Endothelial cell of umbilical vein (primary cell): Measurements from ENCODE around the gene ALKBH5. TPM values are rescaled to one million over a fixed set of nuclear protein-coding genes. Genes with fewer than 3 reads are reported as not detected.
"Not testable (repeated sequence)": the region's sequence is repeated elsewhere in the genome, so short reads cannot be mapped to it uniquely, and the experiment has no call there.

Experiments
- BruUV-seq: library from RNA; stranded (reverse); fragments of 400-500 nt; replicated peaks from 2 replicates; lab custom pipeline; 2021; lab: Mats Ljungman, UMichigan
- CTCF ChIA-PET: fragments of 300-600, 350-600 bp; sonication (Branson Sonifier 250); formaldehyde crosslinking; loops from one replicate; lab custom pipeline; 2021; ENCODE audit warnings: antibody characterized with exemption, inconsistent platforms; lab: Charles Lee
- POLR2A ChIA-PET: fragments of 300-600, 350-600 bp; sonication (Branson Sonifier 250); formaldehyde crosslinking; loops from one replicate; lab custom pipeline; 2021; ENCODE audit warnings: antibody characterized with exemption, inconsistent platforms; lab: Charles Lee
- DNase-seq: peaks from one replicate; pipeline ENCODE4 v3.0.0-alpha.2; 2011; ENCODE audit warnings: low read depth, low spot score
- FAIRE-seq: peaks from 2 replicates; lab custom pipeline; 2011; peaks lifted over from hg19 to GRCh38; lab: Jason Lieb, UNC
- H2AFZ ChIP-seq: 2 replicates; pipeline ENCODE4 v1.6.0; 2012; ENCODE audit warnings: low read depth, low read length, control low read depth, inconsistent platforms
- H3K27ac ChIP-seq: 2 replicates; pipeline ENCODE4 v1.5.1; 2011; ENCODE audit warnings: low read depth, mild to moderate bottlenecking, control low read depth, low read length, moderate library complexity; ENCODE audit not compliant: insufficient read depth
- H3K27me3 ChIP-seq, 2 experiments: 2 replicates each; pipeline versions ENCODE4 v1.6.0 to v1.6.1; 2011; ENCODE audit warnings: low read length in 2 of 2, mixed read lengths in 1 of 2; ENCODE audit not compliant: control insufficient read depth in 2 of 2, insufficient read depth in 2 of 2
- H3K36me3 ChIP-seq, 2 experiments: 2 replicates in 1 of 2; 3 replicates in 1 of 2; pipeline ENCODE4 v1.5.1; 2011; ENCODE audit warnings: low read length in 2 of 2, mild to moderate bottlenecking in 1 of 2, moderate library complexity in 1 of 2; ENCODE audit not compliant: control insufficient read depth in 2 of 2, insufficient read depth in 2 of 2; ENCODE audit errors: extremely low read depth in 1 of 2
- H3K4me1 ChIP-seq: 3 replicates; pipeline ENCODE4 v1.5.1; 2011; ENCODE audit warnings: mild to moderate bottlenecking, low read length; ENCODE audit not compliant: control insufficient read depth, insufficient read depth; ENCODE audit errors: extremely low read depth
- H3K4me2 ChIP-seq: 2 replicates; pipeline ENCODE4 v1.6.1; 2011; ENCODE audit warnings: low read length, control low read depth, mixed read lengths; ENCODE audit not compliant: insufficient read depth
- H3K4me3 ChIP-seq, 3 experiments: fragments of 200-600 bp in 1 of 3; sonication (generic), shearing (Covaris generic) in 1 of 3; replicated peaks in 1 of 3; 2 replicates each; pipeline ENCODE4 v1.5.1; 2011 to 2016; ENCODE audit warnings: control low read depth in 3 of 3, low read length in 3 of 3, mild to moderate bottlenecking in 2 of 3, inconsistent platforms in 1 of 3, low read depth in 1 of 3, moderate library complexity in 1 of 3; ENCODE audit not compliant: insufficient read depth in 1 of 3
- H3K79me2 ChIP-seq: 2 replicates; pipeline ENCODE4 v1.6.0; 2012; ENCODE audit warnings: low read length, inconsistent platforms; ENCODE audit not compliant: control insufficient read depth, insufficient read depth
- H3K9ac ChIP-seq: replicated peaks from 2 replicates; pipeline ENCODE3; 2011; ENCODE audit warnings: low read length, control low read depth; ENCODE audit not compliant: insufficient read depth; ENCODE audit errors: extremely low read depth
- H3K9me1 ChIP-seq: replicated peaks from 3 replicates; pipeline ENCODE4 v1.6.0; 2011; ENCODE audit warnings: mild to moderate bottlenecking, low read length; ENCODE audit not compliant: control insufficient read depth, insufficient read depth; ENCODE audit errors: extremely low read depth
- H3K9me3 ChIP-seq: replicated peaks from 2 replicates; pipeline ENCODE4 v1.5.1; 2012; ENCODE audit warnings: low read length, inconsistent platforms; ENCODE audit not compliant: control insufficient read depth, insufficient read depth
- H4K20me1 ChIP-seq: replicated peaks from 2 replicates; pipeline ENCODE3; 2011; ENCODE audit warnings: mild to moderate bottlenecking, low read length; ENCODE audit not compliant: control insufficient read depth, insufficient read depth; ENCODE audit errors: extremely low read depth
- CTCF ChIP-seq, 2 donors: IDR thresholded peaks; 1 replicate in 1 of 2; 2 replicates in 1 of 2; pipeline ENCODE4 v1.5.1; 2011; ENCODE audit warnings: low read length in 2 of 2, mild to moderate bottlenecking in 2 of 2, moderate library complexity in 2 of 2, control low read depth in 1 of 2, inconsistent platforms in 1 of 2, low read depth in 1 of 2; ENCODE audit not compliant: insufficient read depth in 1 of 2; ENCODE audit errors: extremely low read depth in 1 of 2
- EZH2 ChIP-seq: IDR thresholded peaks from 2 replicates; pipeline ENCODE4 v1.6.1; 2012; ENCODE audit warnings: borderline replicate concordance, low read depth, mild to moderate bottlenecking, moderate library complexity, low read length, inconsistent platforms; ENCODE audit not compliant: severe bottlenecking
- FOS ChIP-seq: IDR thresholded peaks from 2 replicates; pipeline ENCODE4 v1.6.1; 2011; ENCODE audit warnings: mild to moderate bottlenecking, low read length, moderate library complexity, borderline replicate concordance; ENCODE audit not compliant: insufficient read depth
- GATA2 ChIP-seq: IDR thresholded peaks from 2 replicates; pipeline ENCODE4 v1.7.0; 2011; ENCODE audit warnings: low read depth, mild to moderate bottlenecking, moderate library complexity, mixed read lengths, low read length; ENCODE audit not compliant: insufficient read length, insufficient read depth
- JUN ChIP-seq: IDR thresholded peaks from 2 replicates; pipeline ENCODE4 v1.6.1; 2011; ENCODE audit warnings: borderline replicate concordance, low read depth; ENCODE audit not compliant: insufficient read length, insufficient read depth
- MAX ChIP-seq: IDR thresholded peaks from 2 replicates; pipeline ENCODE4 v1.6.1; 2011; ENCODE audit not compliant: insufficient read depth, insufficient read length
- MYC ChIP-seq: IDR thresholded peaks from one replicate; pipeline ENCODE4 v1.6.1; 2011; ENCODE audit warnings: mild to moderate bottlenecking, low read depth, low read length
- POLR2A ChIP-seq: IDR thresholded peaks from 2 replicates; pipeline ENCODE4 v1.6.1; 2012; ENCODE audit warnings: low read depth, mild to moderate bottlenecking, control low read depth, low read length
- POLR2AphosphoS5 ChIP-seq: IDR thresholded peaks from 2 replicates; pipeline ENCODE4 v1.6.1; 2012; ENCODE audit warnings: low read depth, mild to moderate bottlenecking, control low read depth, low read length, moderate library complexity; ENCODE audit not compliant: insufficient read depth
- dilution Hi-C: fragments of 300-500 bp; cut with MboI; formaldehyde crosslinking; loops from one replicate; pipeline ENCODE4 v1.15.0; 2019; ENCODE audit warnings: low sequenced_read_pairs; ENCODE audit not compliant: extremely low pct_ligation_motif_present
- intact Hi-C: fragments of 100-400 bp; cut with micrococcal nuclease; formaldehyde crosslinking; loops from one replicate; pipeline ENCODE4 v1.10.0; 2022
- polyA plus RNA-seq, 4 experiments: library from polyadenylated mRNA; depleted of rRNA in 3 of 4; stranded (reverse) in 3 of 4; unstranded in 1 of 4; fragments of >200 nt; gene quantifications; 2 replicates each; pipeline versions ENCODE4 v1.2.1 to v1.2.3, GENCODE V29; 2011 to 2012; ENCODE audit warnings: missing spikeins in 1 of 4
- total RNA-seq: library from RNA; stranded (reverse); gene quantifications from 2 replicates; pipeline ENCODE4 v1.2.3, GENCODE V29; 2021

ALKBH5 gene
- total and polyA plus RNA-seq, 2 donors (not counting 3 experiments of a cell fraction or from before 2014, with no cell fraction given) = 55.3 to 71.0 TPM

- Histone ChIP-seq H3K9ac (no peak overlapping the region), H3K27ac (no peak overlapping the region), H2AFZ (no peak overlapping the region), H3K9me1 (no peaks in the 10 kb centered on the region), H3K9me3 (no peaks in the 10 kb centered on the region), H3K4me1 (no peaks in the 10 kb centered on the region), H4K20me1 (no peaks in the 10 kb centered on the region), H3K36me3 (peaks cover 0 to 9% of the 10 kb centered on the region in 2 experiments), H3K4me2 (no peak overlapping the region), H3K79me2 (no peaks in the 10 kb centered on the region), H3K4me3 (no peak overlapping the region), H3K27me3 (no peaks in the 10 kb centered on the region)
- CTCF ChIA-PET = interaction anchor here (1.0 to 1.6 kb wide), 2 partner anchors 73 kb away, joined by 3 to 6 read pairs; no protein-coding TSS in a partner anchor
- POLR2A ChIA-PET = interaction anchor here (0.7 kb wide), 1 partner anchor 22 kb away, joined by 3 read pairs; no protein-coding TSS in a partner anchor
- TF ChIP-seq JUN = no peak
- no peak for TF ChIP-seq CTCF (IDR thresholded peaks at IDR 0.05; ENCODE audit: extremely low read depth in 1 of 2, insufficient read depth in 1 of 2, low read depth in 1 of 2, low read length in 2 of 2)
- no peak for TF ChIP-seq MAX
- no peak for TF ChIP-seq GATA2
- TF ChIP-seq EZH2 = no peak
- no peak for TF ChIP-seq FOS
- no peak for TF ChIP-seq MYC
- TF ChIP-seq POLR2A = no peak
- TF ChIP-seq POLR2AphosphoS5 = no peak
- dilution Hi-C loops = no loop called here
- intact Hi-C loops = no loop called here
- FAIRE-seq (no peak), DNase-seq (no peak)
- BruUV-seq = no TSS peak
These were observed 30.1 kb downstream of the ALKBH5 start for GRCh38 chr17:18213666-18214270.

- H3K4me1 ChIP-seq, H3K79me2 ChIP-seq, POLR2A ChIA-PET, FAIRE-seq, H3K4me2 ChIP-seq, H3K9ac ChIP-seq, H3K4me3 ChIP-seq, H3K36me3 ChIP-seq, BruUV-seq, H2AFZ ChIP-seq, H3K9me3 ChIP-seq, H3K9me1 ChIP-seq, H3K27me3 ChIP-seq, dilution Hi-C loops, H4K20me1 ChIP-seq, DNase-seq, H3K27ac ChIP-seq: not testable (repeated sequence)
- intact Hi-C loops = loop anchor here (1.0 to 5.0 kb wide), 2 partner anchors 44 to 75 kb away; no protein-coding TSS in a partner anchor
- CTCF ChIA-PET = interaction anchor here (0.7 to 2.6 kb wide), 15 partner anchors 9 to 340 kb away, joined by 3 to 13 read pairs (median 5); partner anchors contain the start of gene ALKBH5
These were observed 33.3 kb downstream of the ALKBH5 start for GRCh38 chr17:18216906-18217305.
